ENCODE results near the gene ACOX2. TPM values are rescaled to one million over a fixed set of nuclear protein-coding genes. Genes with fewer than 3 reads are reported as not detected.

ACOX2 gene
- total RNA-seq, 1 donor from 2014 or later = 14.6 TPM

- Histone ChIP-seq H3K27me3 (ENCODE audit: control insufficient read depth in 3 of 3, insufficient read depth in 3 of 3, low read length in 3 of 3) (peaks cover 0 to 11% (median 2%) of the 10 kb centered on the region in 3 donors), H3K4me3 (ENCODE audit: low read length in 3 of 3) (peak overlapping the region; percentile 5 to 59 (median 23)), H3K27ac (ENCODE audit: low read depth, low read length) (peak overlapping the region; percentile 71), H3K36me3 (ENCODE audit: control insufficient read depth in 3 of 3, insufficient read depth in 3 of 3, low read length in 3 of 3) (no peaks in the 10 kb centered on the region), H3K4me1 (ENCODE audit: control insufficient read depth in 3 of 3, insufficient read depth in 3 of 3, low read length in 3 of 3) (peaks cover 24 to 29% (median 25%) of the 10 kb centered on the region in 3 donors), H3K9ac (ENCODE audit: low read depth in 1 of 3, low read length in 3 of 3) (peak overlapping the region in 1 of 3 donors; percentile 25), H3K9me3 (ENCODE audit: control insufficient read depth in 3 of 3, low read length in 3 of 3) (no peaks in the 10 kb centered on the region)
These were observed 39.1 kb upstream of the ACOX2 start for GRCh38 chr3:58575971-58576652.

- H3K4me1 ChIP-seq (ENCODE audit: control insufficient read depth in 3 of 3, insufficient read depth in 3 of 3, low read length in 3 of 3) = peaks cover 24 to 29% (median 25%) of the 10 kb centered on the region in 3 donors
- no peak overlapping the region for H3K4me3 ChIP-seq (ENCODE audit: low read length in 3 of 3)
- H3K9me3 ChIP-seq (ENCODE audit: control insufficient read depth in 3 of 3, low read length in 3 of 3) = no peaks in the 10 kb centered on the region
- H3K27me3 ChIP-seq (ENCODE audit: control insufficient read depth in 3 of 3, insufficient read depth in 3 of 3, low read length in 3 of 3) = peaks cover 0 to 11% (median 2%) of the 10 kb centered on the region in 3 donors
- no peaks in the 10 kb centered on the region for H3K36me3 ChIP-seq (ENCODE audit: control insufficient read depth in 3 of 3, insufficient read depth in 3 of 3, low read length in 3 of 3)
- H3K9ac ChIP-seq (ENCODE audit: low read depth in 1 of 3, low read length in 3 of 3) = no peak overlapping the region
- H3K27ac ChIP-seq (ENCODE audit: low read depth, low read length) = no peak overlapping the region
These were observed 37.7 kb upstream of the ACOX2 start for GRCh38 chr3:58574682-58575081.

GRCh38 chr3:58574106-58574505, 37.1 kb upstream of the ACOX2 start:
- Histone ChIP-seq H3K4me1 (ENCODE audit: control insufficient read depth in 3 of 3, insufficient read depth in 3 of 3, low read length in 3 of 3) (peaks cover 24 to 29% (median 25%) of the 10 kb centered on the region in 3 donors), H3K27me3 (ENCODE audit: control insufficient read depth in 3 of 3, insufficient read depth in 3 of 3, low read length in 3 of 3) (peaks cover 0 to 11% (median 2%) of the 10 kb centered on the region in 3 donors), H3K9ac (ENCODE audit: low read depth in 1 of 3, low read length in 3 of 3) (no peak overlapping the region), H3K4me3 (ENCODE audit: low read length in 3 of 3) (no peak overlapping the region), H3K27ac (ENCODE audit: low read depth, low read length) (no peak overlapping the region), H3K9me3 (ENCODE audit: control insufficient read depth in 3 of 3, low read length in 3 of 3) (no peaks in the 10 kb centered on the region), H3K36me3 (ENCODE audit: control insufficient read depth in 3 of 3, insufficient read depth in 3 of 3, low read length in 3 of 3) (no peaks in the 10 kb centered on the region)

GRCh38 chr3:58573640-58574039, 36.6 kb upstream of the ACOX2 start:
- H3K9me3 ChIP-seq (ENCODE audit: control insufficient read depth in 3 of 3, low read length in 3 of 3) = no peaks in the 10 kb centered on the region
- H3K9ac ChIP-seq (ENCODE audit: low read depth in 1 of 3, low read length in 3 of 3) = no peak overlapping the region
- H3K4me1 ChIP-seq (ENCODE audit: control insufficient read depth in 3 of 3, insufficient read depth in 3 of 3, low read length in 3 of 3) = peaks cover 24 to 29% (median 28%) of the 10 kb centered on the region in 3 donors
- no peak overlapping the region for H3K4me3 ChIP-seq (ENCODE audit: low read length in 3 of 3)
- H3K36me3 ChIP-seq (ENCODE audit: control insufficient read depth in 3 of 3, insufficient read depth in 3 of 3, low read length in 3 of 3) = no peaks in the 10 kb centered on the region
- H3K27me3 ChIP-seq (ENCODE audit: control insufficient read depth in 3 of 3, insufficient read depth in 3 of 3, low read length in 3 of 3) = peaks cover 0 to 11% (median 2%) of the 10 kb centered on the region in 3 donors
- H3K27ac ChIP-seq (ENCODE audit: low read depth, low read length) = no peak overlapping the region

- Histone ChIP-seq H3K9ac (ENCODE audit: low read depth in 1 of 3, low read length in 3 of 3) (no peak overlapping the region), H3K4me1 (ENCODE audit: control insufficient read depth in 3 of 3, insufficient read depth in 3 of 3, low read length in 3 of 3) (peaks cover 21 to 28% (median 27%) of the 10 kb centered on the region in 3 donors), H3K27ac (ENCODE audit: low read depth, low read length) (no peak overlapping the region)
These were observed 35.7 kb upstream of the ACOX2 start for GRCh38 chr3:58572634-58573230.

GRCh38 chr3:58572013-58572633, 35.1 kb upstream of the ACOX2 start:
- Histone ChIP-seq H3K36me3 (ENCODE audit: control insufficient read depth in 3 of 3, insufficient read depth in 3 of 3, low read length in 3 of 3) (no peaks in the 10 kb centered on the region), H3K4me1 (ENCODE audit: control insufficient read depth in 3 of 3, insufficient read depth in 3 of 3, low read length in 3 of 3) (peaks cover 16 to 24% (median 21%) of the 10 kb centered on the region in 3 donors), H3K4me3 (ENCODE audit: low read length in 3 of 3) (no peak overlapping the region), H3K9ac (ENCODE audit: low read depth in 1 of 3, low read length in 3 of 3) (no peak overlapping the region), H3K27ac (ENCODE audit: low read depth, low read length) (no peak overlapping the region), H3K27me3 (ENCODE audit: control insufficient read depth in 3 of 3, insufficient read depth in 3 of 3, low read length in 3 of 3) (peaks cover 0 to 11% (median 2%) of the 10 kb centered on the region in 3 donors), H3K9me3 (ENCODE audit: control insufficient read depth in 3 of 3, low read length in 3 of 3) (no peaks in the 10 kb centered on the region)

More at GRCh38 chr3:58572634-58573230, 35.7 kb upstream of the ACOX2 start:
- Histone ChIP-seq H3K4me3 (ENCODE audit: low read length in 3 of 3) (no peak overlapping the region), H3K9me3 (ENCODE audit: control insufficient read depth in 3 of 3, low read length in 3 of 3) (no peaks in the 10 kb centered on the region), H3K27me3 (ENCODE audit: control insufficient read depth in 3 of 3, insufficient read depth in 3 of 3, low read length in 3 of 3) (peaks cover 0 to 11% (median 2%) of the 10 kb centered on the region in 3 donors), H3K36me3 (ENCODE audit: control insufficient read depth in 3 of 3, insufficient read depth in 3 of 3, low read length in 3 of 3) (no peaks in the 10 kb centered on the region)

- H3K27me3 ChIP-seq (ENCODE audit: control insufficient read depth in 3 of 3, insufficient read depth in 3 of 3, low read length in 3 of 3) = peaks cover 0 to 6% (median 2%) of the 10 kb centered on the region in 3 donors
- H3K36me3 ChIP-seq (ENCODE audit: control insufficient read depth in 3 of 3, insufficient read depth in 3 of 3, low read length in 3 of 3) = no peaks in the 10 kb centered on the region
- no peak overlapping the region for H3K9ac ChIP-seq (ENCODE audit: low read depth in 1 of 3, low read length in 3 of 3)
- H3K4me1 ChIP-seq (ENCODE audit: control insufficient read depth in 3 of 3, insufficient read depth in 3 of 3, low read length in 3 of 3) = peaks cover 9 to 18% (median 9%) of the 10 kb centered on the region in 3 donors
- no peaks in the 10 kb centered on the region for H3K9me3 ChIP-seq (ENCODE audit: control insufficient read depth in 3 of 3, low read length in 3 of 3)
- H3K4me3 ChIP-seq (ENCODE audit: low read length in 3 of 3) = no peak overlapping the region
- H3K27ac ChIP-seq (ENCODE audit: low read depth, low read length) = no peak overlapping the region
These were observed 33.9 kb upstream of the ACOX2 start for GRCh38 chr3:58570851-58571250.

- no peaks in the 10 kb centered on the region for H3K36me3 ChIP-seq (ENCODE audit: control insufficient read depth in 3 of 3, insufficient read depth in 3 of 3, low read length in 3 of 3)
- H3K4me3 ChIP-seq (ENCODE audit: low read length in 3 of 3) = no peak overlapping the region
- no peaks in the 10 kb centered on the region for H3K9me3 ChIP-seq (ENCODE audit: control insufficient read depth in 3 of 3, low read length in 3 of 3)
- no peak overlapping the region for H3K9ac ChIP-seq (ENCODE audit: low read depth in 1 of 3, low read length in 3 of 3)
- H3K27me3 ChIP-seq (ENCODE audit: control insufficient read depth in 3 of 3, insufficient read depth in 3 of 3, low read length in 3 of 3) = peaks cover 0 to 6% (median 0%) of the 10 kb centered on the region in 3 donors
- H3K27ac ChIP-seq (ENCODE audit: low read depth, low read length) = no peak overlapping the region
- peaks cover 5 to 14% (median 5%) of the 10 kb centered on the region in 3 donors for H3K4me1 ChIP-seq (ENCODE audit: control insufficient read depth in 3 of 3, insufficient read depth in 3 of 3, low read length in 3 of 3)
These were observed 32.5 kb upstream of the ACOX2 start for GRCh38 chr3:58569287-58570001.

GRCh38 chr3:58568572-58569286, 31.7 kb upstream of the ACOX2 start:
- no peaks in the 10 kb centered on the region for H3K9me3 ChIP-seq (ENCODE audit: control insufficient read depth in 3 of 3, low read length in 3 of 3)
- H3K4me3 ChIP-seq (ENCODE audit: low read length in 3 of 3) = no peak overlapping the region
- H3K27me3 ChIP-seq (ENCODE audit: control insufficient read depth in 3 of 3, insufficient read depth in 3 of 3, low read length in 3 of 3) = peaks cover 0 to 6% (median 0%) of the 10 kb centered on the region in 3 donors
- no peaks in the 10 kb centered on the region for H3K36me3 ChIP-seq (ENCODE audit: control insufficient read depth in 3 of 3, insufficient read depth in 3 of 3, low read length in 3 of 3)
- peaks cover 0 to 10% (median 4%) of the 10 kb centered on the region in 3 donors for H3K4me1 ChIP-seq (ENCODE audit: control insufficient read depth in 3 of 3, insufficient read depth in 3 of 3, low read length in 3 of 3)
- H3K27ac ChIP-seq (ENCODE audit: low read depth, low read length) = no peak overlapping the region
- H3K9ac ChIP-seq (ENCODE audit: low read depth in 1 of 3, low read length in 3 of 3) = peak overlapping the region in 1 of 3 donors; percentile 20
